22Rv1 (cell line): ENCODE data around the gene TMEM61.

Source experiments
- ZFX ChIP-seq: fragments of 450-650 bp; IDR thresholded peaks from 2 replicates; pipeline ENCODE4 v1.6.1; 2017; ENCODE audit warnings: antibody characterized with exemption, borderline replicate concordance
- TF ChIP-seq, protein P1 (sequence below): fragments of 450-650 bp; IDR thresholded peaks from 2 replicates; pipeline ENCODE4 v1.5.1; 2017; ENCODE audit warnings: mild to moderate bottlenecking

DNA sequence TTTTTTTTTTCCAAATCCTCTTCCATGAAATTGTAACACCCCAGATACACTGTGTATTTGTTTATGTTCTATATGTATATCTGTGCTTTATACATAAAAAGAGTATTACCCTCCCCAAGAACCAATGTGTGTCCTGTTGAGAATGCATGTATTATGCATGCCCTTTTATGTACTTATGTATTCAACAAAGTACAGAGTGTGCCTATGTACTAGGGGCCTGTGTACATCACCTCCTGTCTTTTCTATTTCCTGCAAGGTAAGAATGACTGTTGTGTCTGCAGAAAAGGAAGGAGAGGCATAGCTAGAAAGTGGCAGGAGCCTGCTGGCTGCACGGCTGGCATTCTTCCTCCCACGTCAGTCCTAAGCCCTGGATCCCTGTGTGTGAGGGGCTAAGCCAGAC is 7.0 kb downstream of the TMEM61 start:
- no peak for TF ChIP-seq ZFX
- TF ChIP-seq, protein P1, sequence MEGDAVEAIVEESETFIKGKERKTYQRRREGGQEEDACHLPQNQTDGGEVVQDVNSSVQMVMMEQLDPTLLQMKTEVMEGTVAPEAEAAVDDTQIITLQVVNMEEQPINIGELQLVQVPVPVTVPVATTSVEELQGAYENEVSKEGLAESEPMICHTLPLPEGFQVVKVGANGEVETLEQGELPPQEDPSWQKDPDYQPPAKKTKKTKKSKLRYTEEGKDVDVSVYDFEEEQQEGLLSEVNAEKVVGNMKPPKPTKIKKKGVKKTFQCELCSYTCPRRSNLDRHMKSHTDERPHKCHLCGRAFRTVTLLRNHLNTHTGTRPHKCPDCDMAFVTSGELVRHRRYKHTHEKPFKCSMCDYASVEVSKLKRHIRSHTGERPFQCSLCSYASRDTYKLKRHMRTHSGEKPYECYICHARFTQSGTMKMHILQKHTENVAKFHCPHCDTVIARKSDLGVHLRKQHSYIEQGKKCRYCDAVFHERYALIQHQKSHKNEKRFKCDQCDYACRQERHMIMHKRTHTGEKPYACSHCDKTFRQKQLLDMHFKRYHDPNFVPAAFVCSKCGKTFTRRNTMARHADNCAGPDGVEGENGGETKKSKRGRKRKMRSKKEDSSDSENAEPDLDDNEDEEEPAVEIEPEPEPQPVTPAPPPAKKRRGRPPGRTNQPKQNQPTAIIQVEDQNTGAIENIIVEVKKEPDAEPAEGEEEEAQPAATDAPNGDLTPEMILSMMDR: no peak
